H9 (cell line): ENCODE results near the gene ANTXR2. TPM values are rescaled to one million over a fixed set of nuclear protein-coding genes. Genes with fewer than 3 reads are reported as not detected.

Source experiments
- DNase-seq: peaks from one replicate; pipeline ENCODE4 v3.0.0-alpha.2; 2017
- H2AFZ ChIP-seq: one replicate; pipeline ENCODE4 v1.6.1; 2013; ENCODE audit warnings: mild to moderate bottlenecking, low read length, control low read depth, moderate library complexity
- H2AK5ac ChIP-seq: 2 replicates; pipeline ENCODE4 v1.6.1; 2013; ENCODE audit warnings: low read length, control low read depth, mixed read lengths; ENCODE audit not compliant: insufficient read length
- H2BK120ac ChIP-seq: one replicate; pipeline ENCODE4 v1.6.1; 2013; ENCODE audit warnings: low read depth, mild to moderate bottlenecking, low read length, control low read depth, inconsistent platforms; ENCODE audit not compliant: poor library complexity, severe bottlenecking
- H2BK12ac ChIP-seq: 2 replicates; pipeline ENCODE4 v1.6.1; 2013; ENCODE audit warnings: low read length, control low read depth, mixed read lengths, low read depth; ENCODE audit not compliant: insufficient read length
- H2BK15ac ChIP-seq: 2 replicates; pipeline ENCODE4 v1.6.1; 2013; ENCODE audit warnings: low read depth, low read length, control low read depth
- H2BK20ac ChIP-seq: one replicate; pipeline ENCODE4 v1.6.1; 2013; ENCODE audit warnings: low read depth, mild to moderate bottlenecking, low read length, control low read depth, inconsistent platforms; ENCODE audit not compliant: poor library complexity, severe bottlenecking
- H2BK5ac ChIP-seq: 2 replicates; pipeline ENCODE4 v1.6.1; 2013; ENCODE audit warnings: low read length, control low read depth, mixed read lengths; ENCODE audit not compliant: insufficient read length
- H3K14ac ChIP-seq: 2 replicates; pipeline ENCODE4 v1.6.1; 2013; ENCODE audit warnings: low read length, control low read depth; ENCODE audit not compliant: insufficient read depth
- H3K18ac ChIP-seq: 2 replicates; pipeline ENCODE4 v1.6.1; 2013; ENCODE audit warnings: low read depth, mild to moderate bottlenecking, mixed read lengths, low read length, control low read depth; ENCODE audit not compliant: insufficient read length
- H3K23ac ChIP-seq: 2 replicates; pipeline ENCODE4 v1.6.1; 2013; ENCODE audit warnings: low read length, control low read depth, mixed read lengths, low read depth; ENCODE audit not compliant: insufficient read length
- H3K23me2 ChIP-seq: 2 replicates; pipeline ENCODE4 v1.6.1; 2013; ENCODE audit warnings: low read depth, mild to moderate bottlenecking, mixed read lengths, low read length, control low read depth; ENCODE audit not compliant: insufficient read length, poor library complexity, severe bottlenecking
- H3K27ac ChIP-seq: 2 replicates; pipeline ENCODE4 v1.5.1; 2013; ENCODE audit warnings: low read length, control low read depth, mixed read lengths, low read depth; ENCODE audit not compliant: insufficient read length
- H3K27me3 ChIP-seq: 2 replicates; pipeline ENCODE4 v1.6.1; 2013; ENCODE audit warnings: low read length, control low read depth, inconsistent platforms; ENCODE audit not compliant: insufficient read depth
- H3K4ac ChIP-seq: 2 replicates; pipeline ENCODE4 v1.6.1; 2013; ENCODE audit warnings: low read depth, mild to moderate bottlenecking, control low read depth, inconsistent platforms, low read length, moderate library complexity
- H3K4me1 ChIP-seq: 2 replicates; pipeline ENCODE4 v1.6.1; 2013; ENCODE audit warnings: low read length, control low read depth, inconsistent platforms; ENCODE audit not compliant: insufficient read depth
- H3K4me2 ChIP-seq: 2 replicates; pipeline ENCODE4 v1.6.1; 2013; ENCODE audit warnings: low read length, control low read depth, mixed read lengths; ENCODE audit not compliant: insufficient read length, insufficient read depth
- H3K56ac ChIP-seq: 2 replicates; pipeline ENCODE4 v1.6.1; 2013; ENCODE audit warnings: low read depth, mild to moderate bottlenecking, mixed read lengths, low read length, control low read depth; ENCODE audit not compliant: insufficient read length
- H3K79me1 ChIP-seq: 2 replicates; pipeline ENCODE4 v1.6.1; 2013; ENCODE audit warnings: low read depth, mild to moderate bottlenecking, moderate library complexity, low read length, control low read depth, inconsistent platforms; ENCODE audit not compliant: insufficient read depth, poor library complexity, severe bottlenecking
- H3K79me2 ChIP-seq: 2 replicates; pipeline ENCODE4 v1.6.1; 2013; ENCODE audit warnings: low read length, control low read depth, inconsistent platforms; ENCODE audit not compliant: insufficient read depth
- H3K9ac ChIP-seq: 2 replicates; pipeline ENCODE4 v1.6.1; 2013; ENCODE audit warnings: low read length, control low read depth, mixed read lengths; ENCODE audit not compliant: insufficient read length; ENCODE audit errors: extremely low read depth
- H3K9me3 ChIP-seq: one replicate; pipeline ENCODE4 v1.6.1; 2013; ENCODE audit warnings: low read depth, low read length, inconsistent platforms; ENCODE audit not compliant: control insufficient read depth
- H3T11ph ChIP-seq: one replicate; pipeline ENCODE4 v1.6.1; 2013; ENCODE audit warnings: mild to moderate bottlenecking, low read length, control low read depth, inconsistent platforms
- H4K20me1 ChIP-seq: one replicate; pipeline ENCODE4 v1.6.1; 2013; ENCODE audit not compliant: control insufficient read depth, insufficient read length, insufficient read depth
- H4K5ac ChIP-seq: 2 replicates; pipeline ENCODE4 v1.6.1; 2013; ENCODE audit warnings: low read depth, mild to moderate bottlenecking, mixed read lengths, low read length, control low read depth; ENCODE audit not compliant: insufficient read length
- H4K8ac ChIP-seq: replicated peaks from 2 replicates; pipeline ENCODE4 v1.6.1; 2013; ENCODE audit warnings: low read length, control low read depth, mixed read lengths, low read depth; ENCODE audit not compliant: insufficient read length
- H4K91ac ChIP-seq: 2 replicates; pipeline ENCODE4 v1.6.1; 2013; ENCODE audit warnings: low read depth, mild to moderate bottlenecking, moderate library complexity, mixed read lengths, low read length, control low read depth; ENCODE audit not compliant: insufficient read length
- H3K27ac Mint-ChIP-seq, 3 experiments: 2 replicates in 2 of 3; 3 replicates in 1 of 3; pipeline ENCODE4 v1.8.0; 2020 to 2021; ENCODE audit warnings: mixed read lengths in 3 of 3, mild to moderate bottlenecking in 1 of 3, moderate library complexity in 1 of 3
- H3K27me3 Mint-ChIP-seq: 2 replicates; pipeline ENCODE4 v1.8.0; 2021; ENCODE audit warnings: low read depth, mild to moderate bottlenecking, moderate library complexity, mixed read lengths
- H3K36me3 Mint-ChIP-seq, 3 experiments: 2 replicates in 2 of 3; 3 replicates in 1 of 3; pipeline ENCODE4 v1.8.0; 2020 to 2021; ENCODE audit warnings: low read depth in 3 of 3, mixed read lengths in 3 of 3; ENCODE audit not compliant: insufficient read depth in 1 of 3
- H3K4me1 Mint-ChIP-seq, 2 experiments: 2 replicates each; pipeline ENCODE4 v1.8.0; 2020; ENCODE audit warnings: mixed read lengths in 2 of 2
- H3K4me3 Mint-ChIP-seq, 2 experiments: 2 replicates in 1 of 2; 3 replicates in 1 of 2; pipeline ENCODE4 v1.8.0; 2020 to 2021; ENCODE audit warnings: mild to moderate bottlenecking in 2 of 2, mixed read lengths in 2 of 2, moderate library complexity in 1 of 2
- H3K9me3 Mint-ChIP-seq, 2 experiments: 2 replicates in 1 of 2; 3 replicates in 1 of 2; pipeline ENCODE4 v1.8.0; 2020; ENCODE audit warnings: mild to moderate bottlenecking in 2 of 2, mixed read lengths in 2 of 2, moderate library complexity in 1 of 2
- CTCF ChIP-seq: fragments of 200-600 bp; sonication (generic); conservative IDR thresholded peaks from 3 replicates; pipeline ENCODE4 v1.8.0; 2021; ENCODE audit warnings: antibody characterized with exemption, mild to moderate bottlenecking
- WGBS: extraction: QIAGEN DNeasy Blood & Tissue Kit; methylation state at CpG from one replicate; pipeline ENCODE4 v1.1.7; 2013; ENCODE audit warnings: missing lambda C conversion rate, low lambda C conversion rate, mixed read lengths; ENCODE audit not compliant: insufficient read length; ENCODE audit errors: extremely low coverage; 5-methylcytosine and 5-hydroxymethylcytosine counted together
- total RNA-seq: library from RNA; stranded (reverse); gene quantifications from 2 replicates; pipeline ENCODE4 v1.2.1, GENCODE V29; 2021

The ANTXR2 gene
- total RNA-seq, 1 experiment from 2014 or later, result 4.7 TPM

DNA sequence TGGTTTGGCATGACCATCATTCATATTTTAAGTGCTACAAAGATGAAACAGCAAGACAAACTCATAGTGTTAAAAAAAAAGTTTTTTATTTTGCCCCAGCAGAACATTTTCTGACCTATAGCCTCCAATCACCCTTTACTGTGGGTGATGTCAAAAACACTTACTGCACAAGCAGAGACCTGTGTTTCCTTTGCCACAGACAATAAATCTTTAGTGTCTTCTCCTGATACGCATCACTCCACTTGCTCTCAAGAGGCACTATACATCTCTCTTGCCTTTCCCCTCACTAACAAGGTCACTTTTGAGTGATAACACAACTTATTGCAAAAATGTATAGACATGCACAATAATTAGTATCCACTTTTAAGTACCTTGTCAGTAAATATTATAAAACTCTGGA lies 125.6 kb downstream of the ANTXR2 start:
- Histone ChIP-seq H4K8ac (no peak overlapping the region), H3K9ac (no peak overlapping the region), H2AFZ (no peak overlapping the region), H3K4me1 (no peaks in the 10 kb centered on the region), H2BK20ac (no peak overlapping the region), H2BK15ac (no peak overlapping the region), H3K27ac (no peak overlapping the region), H3K23ac (no peak overlapping the region), H3K27me3 (no peaks in the 10 kb centered on the region), H3K23me2 (no peaks in the 10 kb centered on the region), H3K79me2 (no peaks in the 10 kb centered on the region), H4K91ac (no peak overlapping the region), H3K18ac (no peak overlapping the region), H3K79me1 (no peaks in the 10 kb centered on the region), H4K5ac (no peak overlapping the region), H3K9me3 (no peaks in the 10 kb centered on the region), H3K14ac (no peak overlapping the region), H2BK12ac (no peak overlapping the region), H4K20me1 (no peaks in the 10 kb centered on the region), H2AK5ac (no peak overlapping the region), H3K4me2 (no peak overlapping the region), H3K4ac (no peak overlapping the region), H3K56ac (no peak overlapping the region), H2BK5ac (no peak overlapping the region), H3T11ph (no peak overlapping the region), H2BK120ac (no peak overlapping the region)
- DNase-seq, result no peak
- Mint-ChIP-seq H3K27me3 (no peaks in the 10 kb centered on the region), H3K9me3 (no peaks in the 10 kb centered on the region), H3K4me3 (no peak overlapping the region), H3K27ac (no peak overlapping the region), H3K4me1 (no peaks in the 10 kb centered on the region), H3K36me3 (no peaks in the 10 kb centered on the region)
- TF ChIP-seq CTCF, result no peak
- WGBS, result no CpG with 5 or more reads among the region's 1 CpG
